HG03457 (cell line): ENCODE results near the gene ABCA1.
"Not testable (repeated sequence)": the region's sequence is repeated elsewhere in the genome, so short reads cannot be mapped to it uniquely, and the experiment has no call there.

ENCODE experiments used
- ATAC-seq: cut with Tn5 transposase; IDR thresholded peaks from one replicate; pipeline ENCODE4 v1.9.1; 2021; ENCODE audit warnings: moderate number of reproducible peaks; ENCODE audit not compliant: unreplicated experiment

Gene ABCA1

GRCh38 chr9:104774831-104775573, 153.0 kb downstream of the ABCA1 start:
- peak; percentile 86 for ATAC-seq

DNA sequence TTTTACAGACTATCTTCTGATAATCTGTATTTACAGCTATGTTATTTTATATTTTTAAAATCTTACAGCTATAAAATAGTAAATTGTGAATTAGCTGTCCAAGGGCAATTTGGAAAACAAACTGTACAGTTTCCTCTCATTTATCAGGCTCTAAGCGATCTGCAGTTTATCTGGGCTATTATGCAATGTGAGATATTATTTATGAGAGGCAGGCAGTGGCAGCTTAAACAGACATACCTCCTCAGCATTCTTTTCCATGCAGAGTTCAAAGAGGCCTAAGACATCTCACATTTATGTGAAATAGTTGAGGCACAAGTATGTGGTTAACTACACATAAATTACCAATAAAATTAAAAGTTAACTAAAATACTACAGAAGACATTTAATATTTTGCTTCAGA, 153.8 kb downstream of the ABCA1 start:
- ATAC-seq, result no peak

DNA sequence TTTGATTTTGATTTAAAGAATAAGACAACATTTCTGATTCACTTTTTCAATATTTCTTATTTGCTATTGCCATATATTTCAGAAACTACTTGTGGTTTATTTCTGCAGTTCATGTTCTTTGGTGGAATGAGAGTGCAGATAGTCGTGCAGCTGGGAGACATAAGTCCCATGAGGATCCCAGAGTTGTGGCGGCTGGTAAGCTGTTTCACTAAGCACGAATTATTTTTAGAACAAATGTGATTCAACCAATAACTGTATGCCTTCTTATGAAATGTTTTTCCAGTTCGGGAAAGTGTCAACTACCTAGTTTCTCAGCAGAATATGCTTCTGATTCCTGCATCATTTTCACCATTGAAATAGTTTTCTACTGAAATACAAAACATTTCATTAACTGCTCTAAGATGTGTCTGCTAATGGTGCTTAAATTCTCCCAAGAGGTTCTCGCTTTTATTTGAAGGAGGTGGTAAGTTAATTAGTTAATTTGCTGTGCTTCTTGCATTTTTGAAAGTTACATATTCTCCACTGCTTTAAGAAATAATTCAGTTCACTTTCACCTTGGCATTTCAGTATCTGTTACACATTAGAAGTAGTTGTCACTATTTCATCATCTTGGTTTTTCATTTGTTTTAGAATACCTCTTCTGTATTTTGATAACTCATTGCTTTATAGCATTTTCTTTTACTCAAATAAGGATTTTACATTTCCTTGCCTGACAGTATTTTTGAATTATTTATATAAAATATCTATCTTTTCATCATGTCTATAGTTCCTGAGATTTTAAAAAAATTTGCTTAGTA, 155.0 kb downstream of the ABCA1 start:
- no peak for ATAC-seq

DNA sequence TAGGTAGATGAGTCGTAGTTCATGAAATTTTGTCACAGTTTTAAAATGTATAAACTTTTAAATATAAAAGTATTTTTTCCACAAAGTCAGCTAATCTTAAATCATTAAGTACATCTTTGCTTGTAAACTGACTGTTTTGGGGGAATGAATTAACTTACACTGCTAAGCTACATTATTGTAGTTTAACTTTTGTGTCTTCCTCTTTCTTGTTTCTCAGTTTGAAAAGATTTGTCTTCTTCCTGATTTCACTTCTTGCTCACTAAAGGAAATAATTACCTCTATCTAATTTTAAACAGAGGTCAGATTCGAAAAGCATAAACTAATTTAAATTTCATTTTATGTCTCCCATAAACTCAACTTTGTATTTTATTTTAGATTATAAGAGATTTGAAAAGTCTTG, 158.3 kb downstream of the ABCA1 start:
- no peak for ATAC-seq

GRCh38 chr9:104769029-104769428, 158.9 kb downstream of the ABCA1 start:
- not testable (repeated sequence) for ATAC-seq

- ATAC-seq, result no peak
Measured at GRCh38 chr9:104767507-104767906, 160.4 kb downstream of the ABCA1 start.

- no peak for ATAC-seq
Measured at GRCh38 chr9:104766025-104766424, 161.9 kb downstream of the ABCA1 start.

- ATAC-seq, result peak; percentile 47
Measured at GRCh38 chr9:104765138-104765537, 162.8 kb downstream of the ABCA1 start.

- ATAC-seq, result no peak
Measured at GRCh38 chr9:104758974-104759373, 169.0 kb downstream of the ABCA1 start.

GRCh38 chr9:104750185-104750767, 177.7 kb downstream of the ABCA1 start:
- ATAC-seq, result no peak

GRCh38 chr9:104748359-104749031, 179.5 kb downstream of the ABCA1 start:
- peak; percentile 5 for ATAC-seq

DNA sequence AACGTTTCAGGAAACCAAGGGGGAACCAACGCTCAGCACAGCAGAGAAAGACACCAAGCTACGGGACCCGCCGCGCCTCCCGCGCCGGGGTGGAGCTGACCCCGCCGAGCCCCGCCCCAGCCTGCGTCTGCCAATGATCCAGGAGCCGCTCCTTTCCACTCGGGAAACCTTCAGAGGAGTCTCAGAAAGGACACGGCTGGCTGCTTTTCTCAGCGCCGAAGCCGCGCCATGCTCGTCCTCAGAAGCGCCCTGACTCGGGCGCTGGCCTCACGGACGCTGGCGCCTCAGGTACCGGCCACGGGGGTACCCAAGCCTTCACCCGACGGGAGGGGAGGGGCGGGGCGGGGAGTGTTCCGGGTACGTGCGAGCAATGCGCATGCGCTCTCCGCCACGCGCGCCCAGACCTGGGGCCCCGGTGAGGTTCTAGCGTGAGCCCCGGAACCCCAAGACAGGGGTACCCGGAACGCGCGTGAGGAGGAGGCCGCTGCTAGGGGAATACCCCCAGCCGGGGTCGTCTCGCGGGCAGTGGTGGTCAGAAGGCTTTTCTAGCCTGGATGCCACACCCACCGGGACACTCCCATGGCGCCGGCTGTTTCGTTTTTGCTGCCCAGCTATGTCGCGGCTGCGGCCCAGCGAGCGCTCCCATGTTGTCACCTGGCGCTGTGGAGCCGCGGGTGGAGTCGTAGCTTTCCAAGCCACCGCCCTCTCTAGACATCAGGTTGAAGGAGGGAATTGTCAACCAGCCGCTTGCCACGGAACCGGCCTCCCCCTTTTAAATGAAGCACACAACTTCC, 180.2 kb downstream of the ABCA1 start, which contains the start of gene NIPSNAP3A:
NIPSNAP3A (plus strand) TSS at position 119 of the 794 bp plus-strand sequence; CDS start at position 229, 110 bp downstream.
- peak; percentile 83 for ATAC-seq

- no peak for ATAC-seq
Measured at GRCh38 chr9:104747245-104747564, 180.8 kb downstream of the ABCA1 start.

GRCh38 chr9:104746798-104747197, 181.2 kb downstream of the ABCA1 start:
- no peak for ATAC-seq

GRCh38 chr9:104746285-104746684, 181.7 kb downstream of the ABCA1 start:
- ATAC-seq, result no peak

DNA sequence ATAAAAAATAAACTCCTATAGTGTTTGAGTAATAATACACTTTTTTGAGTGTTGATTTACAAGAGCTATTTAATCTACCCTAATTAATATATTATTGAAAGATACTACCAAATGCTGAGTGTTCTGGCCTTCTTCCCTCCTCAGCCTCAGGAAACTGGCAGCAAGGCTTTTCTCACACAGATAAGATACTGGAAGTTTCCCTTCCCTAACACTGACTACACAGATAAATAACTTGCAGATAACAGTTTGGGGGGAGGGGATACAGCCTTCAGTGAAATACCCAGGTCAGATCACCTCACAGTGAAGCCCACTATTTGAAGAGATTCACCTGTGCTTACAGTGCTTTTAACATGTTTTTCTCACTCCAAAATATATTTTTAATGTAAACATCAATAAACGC, 182.1 kb downstream of the ABCA1 start:
- no peak for ATAC-seq

DNA sequence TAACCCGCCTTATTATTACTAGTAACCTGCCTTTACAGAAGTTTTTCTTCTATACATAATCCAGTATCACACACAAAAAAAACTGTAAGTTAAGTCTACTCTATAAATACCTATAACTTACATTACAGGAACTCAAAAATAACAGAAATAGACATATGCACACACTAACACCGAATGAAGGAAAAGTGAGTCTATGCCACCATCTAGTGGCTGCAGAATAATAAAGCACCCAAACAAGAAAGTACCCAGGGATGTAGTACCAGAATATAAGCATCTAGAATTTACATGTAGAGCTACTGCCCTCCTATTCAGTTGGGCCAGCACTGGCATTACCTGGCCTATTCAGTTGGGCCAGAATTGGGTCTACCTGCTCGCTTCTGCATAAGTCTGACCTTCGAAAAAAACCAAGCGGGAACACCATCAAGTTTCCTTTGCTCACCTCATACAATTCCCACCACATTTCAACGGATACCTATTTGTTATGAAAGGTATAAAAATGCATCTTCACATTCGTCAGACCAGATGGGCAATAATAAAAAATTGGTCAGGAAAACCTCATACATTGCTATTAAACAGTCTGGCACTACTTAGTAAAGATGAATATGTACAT, 184.5 kb downstream of the ABCA1 start:
- ATAC-seq, result peak; percentile 31

DNA sequence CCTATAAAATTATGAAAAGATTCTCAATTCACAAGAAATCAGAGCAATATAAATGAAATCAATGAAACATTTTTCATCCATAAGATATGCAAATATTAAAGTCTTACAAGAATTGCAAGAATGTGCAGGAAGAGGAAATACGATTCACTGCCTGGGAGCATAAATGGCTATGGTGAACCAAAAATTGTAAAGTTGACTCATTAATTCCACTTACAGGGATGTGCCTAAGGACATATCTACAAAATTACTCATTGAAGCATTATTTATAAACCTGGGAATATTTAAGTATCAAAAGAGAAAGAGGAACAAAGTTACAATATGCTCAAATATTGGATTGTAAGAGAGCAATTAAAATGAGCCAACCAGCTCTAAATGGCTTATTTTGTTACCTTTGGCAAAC, 187.3 kb downstream of the ABCA1 start:
- ATAC-seq, result no peak

DNA sequence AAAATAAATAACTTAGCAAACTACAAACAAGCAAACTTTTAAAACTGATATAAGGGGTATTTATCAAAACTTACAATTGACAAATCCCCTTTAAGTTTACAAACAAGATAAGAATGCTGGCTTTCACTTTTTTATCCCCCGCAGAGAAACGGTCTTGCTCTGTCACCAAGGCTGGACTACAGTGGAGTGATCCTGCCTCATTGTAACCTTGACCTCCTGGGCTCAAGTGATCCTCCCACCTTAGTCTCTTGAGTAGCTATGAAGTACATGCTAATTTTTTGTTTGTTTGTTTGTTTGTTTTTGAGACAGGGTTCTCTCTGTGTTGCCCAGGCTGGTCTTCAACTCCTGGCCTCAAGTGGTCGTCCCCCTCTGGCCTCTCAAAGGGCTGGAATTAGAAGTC, 189.5 kb downstream of the ABCA1 start:
- ATAC-seq, result no peak
